Right lobe of liver (tissue), 5 donors: ENCODE results near the gene SRPK2. TPM values are rescaled to one million over a fixed set of nuclear protein-coding genes. Genes with fewer than 3 reads are reported as not detected.

Experiments
- small RNA-seq, 2 experiments: library from RNA; depleted of rRNA; stranded (forward); fragments of <200 nt; gene quantifications; one replicate each; pipeline ENCODE3, GENCODE V24; 2016
- total RNA-seq, 6 experiments: library from RNA; depleted of rRNA in 2 of 6; stranded (reverse); fragments of >200 nt in 2 of 6; fragmentation: NEBNext Ultra II Directional in 3 of 6; extraction: Animal tissue kit (Norgen Biotek cat#: 25700) in 3 of 6; gene quantifications; one replicate each; pipeline versions ENCODE4 v1.1.0 to v1.2.4, GENCODE V29; 2016 to 2023
- donor health status: DM: no; HTN: no; CAD: no.
- donor health status: DM: no; HTN: no; CAD: no.
- donor health status: DM: no; HTN: yes; CAD: no.
- donor health status: DM: no; HTN: yes; CAD: no.

SRPK2 gene
- total RNA-seq, 6 experiments from 2014 or later: 15.5 to 21.1 (median 18.2) TPM

Small RNA genes within 50 kb of the gene (small RNA-seq; reads per million reads assigned to genes)
- gene AC005070.2 (0 reads per million in 2 experiments), gene RNU6-1322P (0 reads per million in 2 experiments)

Other genes starting within 250 kb of the SRPK2 start
- gene PUS7, start 133.3 kb upstream of the SRPK2 start, total RNA-seq: 10 to 100 TPM in 1 of 6 experiments, 1 to 10 TPM in 5; 4.2 to 15.7 (median 6.8) TPM
- gene RINT1, start 143.3 kb upstream of the SRPK2 start, total RNA-seq: 10 to 100 TPM in 1 of 6 experiments, 1 to 10 TPM in 5; 7.2 to 10.6 (median 9.1) TPM
- not detected for gene EFCAB10, start 192.6 kb upstream of the SRPK2 start, total RNA-seq